Stimulated activated CD8-positive, alpha-beta memory T cell treated with anti-CD3 and anti-CD28 coated beads, Interleukin-4, amount 100 ng/mL, for 1 hour (primary cell): Measurements from ENCODE around the gene ECHDC3.

Experiments used
- DNase-seq, 2 donors: peaks; one replicate each; pipeline ENCODE4 v3.0.0-alpha.2; 2020; ENCODE audit warnings: low read depth in 2 of 2, low spot score in 1 of 2

ECHDC3 gene

GRCh38 chr10:11746883-11747539 is 4.8 kb downstream of the ECHDC3 start:
- DNase-seq, result no peak

GRCh38 chr10:11748866-11749265 is 6.7 kb downstream of the ECHDC3 start:
- no peak for DNase-seq

GRCh38 chr10:11750420-11750819 is 8.2 kb downstream of the ECHDC3 start:
- no peak for DNase-seq

GRCh38 chr10:11754173-11754572 is 12.0 kb downstream of the ECHDC3 start:
- no peak for DNase-seq

GRCh38 chr10:11754620-11755019 is 12.4 kb downstream of the ECHDC3 start:
- no peak for DNase-seq

- DNase-seq, result no peak
Measured at GRCh38 chr10:11755512-11756263, 13.5 kb downstream of the ECHDC3 start.

GRCh38 chr10:11756766-11757315 is 14.7 kb downstream of the ECHDC3 start:
- DNase-seq, result no peak

GRCh38 chr10:11757454-11757820 is 15.3 kb downstream of the ECHDC3 start:
- DNase-seq, result no peak

GRCh38 chr10:11757821-11758463 is 15.8 kb downstream of the ECHDC3 start:
- peak; percentile 62 to 70 for DNase-seq

- no peak for DNase-seq
Measured at GRCh38 chr10:11758527-11759236, 16.5 kb downstream of the ECHDC3 start.

- no peak for DNase-seq
Measured at GRCh38 chr10:11759347-11759746, 17.2 kb downstream of the ECHDC3 start.

- DNase-seq, result no peak
Measured at GRCh38 chr10:11760151-11760550, 18.0 kb downstream of the ECHDC3 start.

GRCh38 chr10:11760861-11761260 is 18.7 kb downstream of the ECHDC3 start:
- DNase-seq, result no peak

- DNase-seq, result no peak
Measured at GRCh38 chr10:11761431-11761830, 19.2 kb downstream of the ECHDC3 start.

- DNase-seq, result no peak
Measured at GRCh38 chr10:11762706-11763500, 20.7 kb downstream of the ECHDC3 start.

- no peak for DNase-seq
Measured at GRCh38 chr10:11763501-11763861, 21.3 kb downstream of the ECHDC3 start.

GRCh38 chr10:11765141-11765540 is 23.0 kb downstream of the ECHDC3 start:
- no peak for DNase-seq

GRCh38 chr10:11772575-11773288 is 30.6 kb downstream of the ECHDC3 start:
- DNase-seq, result no peak

- no peak for DNase-seq
Measured at GRCh38 chr10:11773761-11774441, 31.7 kb downstream of the ECHDC3 start.
